Transverse colon (tissue), 4 donors: Measurements from ENCODE around the gene TBL3. TPM values are rescaled to one million over a fixed set of nuclear protein-coding genes. Genes with fewer than 3 reads are reported as not detected.

Experiments used
- DNase-seq: peaks from one replicate; pipeline ENCODE4 v3.0.0-alpha.2; 2019
- H3K27ac ChIP-seq, 4 donors: fragments of 200-600 bp; sonication (generic); 2 replicates each; pipeline ENCODE4 v1.5.1; 2016 to 2018; ENCODE audit warnings: inconsistent platforms in 4 of 4
- H3K27me3 ChIP-seq: fragments of 200-600 bp; sonication (generic); 2 replicates; pipeline ENCODE4 v1.5.1; 2017; ENCODE audit warnings: inconsistent platforms
- H3K36me3 ChIP-seq, 4 donors: fragments of 200-600 bp; sonication (generic); 2 replicates each; pipeline ENCODE4 v1.5.1; 2017 to 2019; ENCODE audit warnings: inconsistent platforms in 4 of 4
- H3K4me1 ChIP-seq, 4 donors: fragments of 200-600 bp; sonication (generic); 2 replicates each; pipeline ENCODE4 v1.5.1; 2017 to 2020; ENCODE audit warnings: inconsistent platforms in 4 of 4
- H3K4me3 ChIP-seq, 4 donors: fragments of 200-600 bp; sonication (generic); 1 replicate in 1 of 4; 2 replicates in 3 of 4; pipeline versions ENCODE4 v1.5.1 to v1.6.1; 2017 to 2019; ENCODE audit warnings: inconsistent platforms in 4 of 4
- H3K9me3 ChIP-seq, 2 donors: fragments of 200-600 bp; sonication (generic); 2 replicates each; pipeline ENCODE4 v1.5.1; 2017 to 2019; ENCODE audit warnings: inconsistent platforms in 2 of 2
- EP300 ChIP-seq: sonication (generic); formaldehyde crosslinking; IDR thresholded peaks from one replicate; pipeline ENCODE4 v1.6.1; 2017; ENCODE audit warnings: antibody characterized with exemption, low read depth
- POLR2A ChIP-seq: fragments of 450-650 bp; IDR thresholded peaks from one replicate; pipeline ENCODE4 v1.6.1; 2016; ENCODE audit warnings: antibody characterized with exemption, mild to moderate bottlenecking, moderate library complexity
- POLR2AphosphoS5 ChIP-seq, 3 donors: sonication (generic); formaldehyde crosslinking; IDR thresholded peaks; one replicate each; pipeline ENCODE4 v1.6.1; 2016; ENCODE audit warnings: antibody characterized with exemption in 3 of 3
- WGBS, 2 donors: methylation state at CpG; one replicate each; pipeline ENCODE4 v1.1.5; 2018; ENCODE audit warnings: low coverage in 1 of 2; 5-methylcytosine and 5-hydroxymethylcytosine counted together
- in situ Hi-C, 4 donors: fragments of 200-750 bp; cut with MboI; loops; one replicate each; pipeline versions ENCODE4 v1.15.0 to v1.15.1; 2017; ENCODE audit warnings: low sequenced_read_pairs in 3 of 4, low pct_ligation_motif_present in 1 of 4, low pct_unique_long_range_greater_than_20kb in 1 of 4
- intact Hi-C: fragments of 100-400 bp; cut with DNase I; formaldehyde crosslinking; loops from one replicate; pipeline ENCODE4 v1.15.1; 2023; ENCODE audit warnings: low total_unique reads
- total RNA-seq, 4 donors: library from RNA; depleted of rRNA; stranded (reverse); fragments of >200 nt; gene quantifications; one replicate each; pipeline ENCODE4 v1.1.0, GENCODE V29; 2016
- TF ChIP-seq, protein P1 (sequence below), 5 experiments: fragments of 200-600 bp in 3 of 5; fragments of 450-650 bp in 2 of 5; sonication (generic) in 3 of 5; IDR thresholded peaks; 1 replicate in 2 of 5; 2 replicates in 3 of 5; pipeline ENCODE4 v1.5.1; 2016 to 2017; ENCODE audit warnings: antibody characterized with exemption in 5 of 5, inconsistent platforms in 3 of 5, mild to moderate bottlenecking in 2 of 5, moderate library complexity in 1 of 5

The TBL3 gene
- total RNA-seq, 4 donors from 2014 or later: 23.2 to 31.0 (median 28.2) TPM

DNA sequence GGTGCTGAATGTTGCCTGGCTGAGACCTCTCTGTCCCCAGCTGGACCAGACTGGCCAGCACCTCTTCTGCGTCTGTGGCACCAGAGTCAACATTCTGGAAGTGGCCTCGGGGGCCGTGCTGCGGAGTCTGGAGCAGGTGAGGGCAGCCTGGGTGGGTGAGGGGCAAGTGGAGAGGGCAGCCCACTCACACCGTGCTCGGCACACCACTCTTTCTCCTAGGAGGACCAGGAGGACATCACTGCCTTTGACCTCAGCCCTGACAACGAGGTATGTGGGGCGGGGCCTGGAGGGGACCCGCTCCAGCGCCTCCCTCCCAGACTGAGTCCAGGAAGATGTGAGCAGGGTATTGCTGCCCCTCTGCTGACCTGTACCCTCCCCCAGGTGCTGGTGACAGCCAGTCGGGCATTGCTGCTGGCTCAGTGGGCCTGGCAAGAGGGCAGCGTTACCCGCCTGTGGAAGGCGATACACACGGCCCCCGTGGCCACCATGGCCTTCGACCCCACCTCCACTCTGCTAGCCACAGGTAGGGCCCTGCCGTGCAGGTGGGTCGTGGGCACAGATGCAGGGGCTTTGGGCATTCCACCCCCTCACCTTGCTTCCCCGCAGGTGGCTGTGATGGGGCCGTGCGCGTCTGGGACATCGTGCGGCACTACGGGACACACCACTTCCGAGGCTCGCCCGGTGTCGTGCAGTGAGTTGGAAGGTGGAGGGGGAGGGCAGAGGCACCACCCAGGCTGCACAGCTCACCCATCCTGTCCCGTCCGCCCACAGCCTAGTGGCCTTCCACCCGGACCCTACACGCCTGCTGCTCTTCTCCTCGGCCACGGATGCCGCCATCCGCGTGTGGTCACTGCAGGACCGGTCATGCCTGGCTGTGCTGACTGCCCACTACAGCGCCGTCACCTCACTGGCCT is 2.6 kb downstream of the TBL3 start:
- Histone ChIP-seq H3K4me1 (peaks cover 11 to 29% (median 24%) of the 10 kb centered on the region in 4 donors), H3K27ac (no peak overlapping the region), H3K4me3 (no peak overlapping the region), H3K36me3 (peaks cover 0 to 12% (median 7%) of the 10 kb centered on the region in 4 donors), H3K27me3 (peaks cover 17% of the 10 kb centered on the region), H3K9me3 (no peaks in the 10 kb centered on the region)
- no peak for DNase-seq
- 97% methylated on average over 35 of the region's 42 CpGs; no CpG with 5 or more reads in 1 of the 2 donors for WGBS, 2 donors
- intact Hi-C loops (no loop called here), in situ Hi-C loops (no loop called here)
- TF ChIP-seq POLR2A: no peak
- TF ChIP-seq EP300: no peak
- TF ChIP-seq, protein P1, sequence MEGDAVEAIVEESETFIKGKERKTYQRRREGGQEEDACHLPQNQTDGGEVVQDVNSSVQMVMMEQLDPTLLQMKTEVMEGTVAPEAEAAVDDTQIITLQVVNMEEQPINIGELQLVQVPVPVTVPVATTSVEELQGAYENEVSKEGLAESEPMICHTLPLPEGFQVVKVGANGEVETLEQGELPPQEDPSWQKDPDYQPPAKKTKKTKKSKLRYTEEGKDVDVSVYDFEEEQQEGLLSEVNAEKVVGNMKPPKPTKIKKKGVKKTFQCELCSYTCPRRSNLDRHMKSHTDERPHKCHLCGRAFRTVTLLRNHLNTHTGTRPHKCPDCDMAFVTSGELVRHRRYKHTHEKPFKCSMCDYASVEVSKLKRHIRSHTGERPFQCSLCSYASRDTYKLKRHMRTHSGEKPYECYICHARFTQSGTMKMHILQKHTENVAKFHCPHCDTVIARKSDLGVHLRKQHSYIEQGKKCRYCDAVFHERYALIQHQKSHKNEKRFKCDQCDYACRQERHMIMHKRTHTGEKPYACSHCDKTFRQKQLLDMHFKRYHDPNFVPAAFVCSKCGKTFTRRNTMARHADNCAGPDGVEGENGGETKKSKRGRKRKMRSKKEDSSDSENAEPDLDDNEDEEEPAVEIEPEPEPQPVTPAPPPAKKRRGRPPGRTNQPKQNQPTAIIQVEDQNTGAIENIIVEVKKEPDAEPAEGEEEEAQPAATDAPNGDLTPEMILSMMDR (IDR thresholded peaks at IDR 0.05): no peak
- TF ChIP-seq POLR2AphosphoS5 (IDR thresholded peaks at IDR 0.05): no peak

DNA sequence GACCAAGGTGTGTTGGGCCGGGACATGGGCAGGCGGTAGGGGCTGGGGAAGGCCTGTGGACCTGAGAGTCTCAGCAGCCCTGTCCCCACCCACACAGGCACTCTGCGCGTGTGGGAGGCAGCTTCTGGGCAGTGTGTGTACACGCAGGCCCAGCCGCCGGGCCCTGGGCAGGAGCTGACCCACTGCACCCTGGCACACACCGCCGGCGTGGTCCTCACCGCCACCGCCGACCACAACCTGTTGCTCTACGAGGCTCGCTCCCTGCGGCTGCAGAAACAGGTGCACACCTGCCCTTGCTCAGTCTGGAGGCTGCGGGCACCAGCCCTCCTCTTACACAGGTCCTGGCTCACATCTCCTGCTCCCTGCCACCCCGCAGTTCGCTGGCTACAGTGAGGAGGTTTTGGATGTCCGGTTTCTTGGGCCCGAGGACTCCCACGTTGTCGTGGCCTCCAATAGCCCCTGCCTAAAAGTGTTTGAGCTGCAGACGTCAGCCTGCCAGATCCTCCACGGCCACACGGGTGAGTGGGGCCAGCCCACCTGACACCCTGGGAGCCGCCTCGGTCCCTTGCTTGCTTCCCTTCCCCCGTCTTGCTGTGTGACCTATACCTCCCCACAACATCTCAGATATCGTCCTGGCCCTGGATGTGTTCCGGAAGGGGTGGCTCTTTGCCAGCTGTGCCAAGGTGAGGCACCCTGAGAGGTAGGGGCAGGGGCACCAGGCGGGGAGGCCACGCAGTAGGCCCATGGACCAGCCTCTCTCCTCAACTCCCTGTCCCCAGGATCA is 3.8 kb downstream of the TBL3 start:
- 90% methylated on average over 33 of the region's 33 CpGs; no CpG with 5 or more reads in 1 of the 2 donors for WGBS, 2 donors
- intact Hi-C loops (no loop called here), in situ Hi-C loops (no loop called here)
- Histone ChIP-seq H3K4me3 (no peak overlapping the region), H3K9me3 (no peaks in the 10 kb centered on the region), H3K27me3 (peaks cover 28% of the 10 kb centered on the region), H3K4me1 (peaks cover 11 to 38% (median 34%) of the 10 kb centered on the region in 4 donors), H3K36me3 (peaks cover 0 to 12% (median 7%) of the 10 kb centered on the region in 4 donors), H3K27ac (no peak overlapping the region)
- no peak for DNase-seq
- TF ChIP-seq, protein P1 (IDR thresholded peaks at IDR 0.05): no peak
- no peak for TF ChIP-seq POLR2AphosphoS5 (IDR thresholded peaks at IDR 0.05)
- no peak for TF ChIP-seq EP300
- no peak for TF ChIP-seq POLR2A

DNA sequence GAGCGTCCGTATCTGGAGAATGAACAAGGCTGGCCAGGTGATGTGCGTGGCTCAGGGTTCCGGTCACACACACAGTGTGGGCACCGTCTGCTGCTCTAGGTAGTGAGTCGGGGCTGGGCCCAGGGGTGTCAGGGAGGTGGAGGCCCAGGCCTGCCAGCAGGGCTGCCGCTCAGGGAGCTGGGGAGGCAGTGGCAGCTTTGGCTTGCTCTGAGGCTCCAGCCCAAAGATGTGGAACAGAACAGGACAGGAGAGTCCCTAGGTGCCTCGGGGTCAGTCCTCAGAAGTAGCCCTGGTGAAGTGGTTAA is 4.3 kb downstream of the TBL3 start:
- intact Hi-C loops: no loop called here

More for the DNA sequence above, 4.3 kb downstream of the TBL3 start:
- 94% methylated on average over 8 of the region's 8 CpGs; no CpG with 5 or more reads in 1 of the 2 donors for WGBS, 2 donors
- Histone ChIP-seq H3K27me3 (peaks cover 34% of the 10 kb centered on the region), H3K4me3 (no peak overlapping the region), H3K9me3 (no peaks in the 10 kb centered on the region), H3K36me3 (peaks cover 0 to 12% (median 7%) of the 10 kb centered on the region in 4 donors), H3K4me1 (peaks cover 7 to 38% (median 34%) of the 10 kb centered on the region in 4 donors), H3K27ac (no peak overlapping the region)
- DNase-seq: no peak
- no peak for TF ChIP-seq POLR2AphosphoS5 (IDR thresholded peaks at IDR 0.05)
- TF ChIP-seq, protein P1 (IDR thresholded peaks at IDR 0.05): no peak
- no peak for TF ChIP-seq POLR2A
- no peak for TF ChIP-seq EP300
- in situ Hi-C loops: no loop called here
